Skeletal muscle satellite cell (primary cell): ENCODE results near the gene NODAL.

Source experiments
- H3K27me3 ChIP-seq: 2 replicates; pipeline ENCODE4 v1.7.0; 2013; ENCODE audit warnings: low read length; ENCODE audit not compliant: control insufficient read depth, insufficient read depth
- H3K36me3 ChIP-seq: 2 replicates; pipeline ENCODE4 v1.7.0; 2013; ENCODE audit warnings: mild to moderate bottlenecking, control low read depth, low read length; ENCODE audit not compliant: insufficient read depth
- H3K4me1 ChIP-seq: 2 replicates; pipeline ENCODE4 v1.7.0; 2013; ENCODE audit warnings: low read length; ENCODE audit not compliant: control insufficient read depth, insufficient read depth
- H3K4me2 ChIP-seq: 2 replicates; pipeline ENCODE4 v1.7.0; 2013; ENCODE audit warnings: mild to moderate bottlenecking, low read length
- H3K4me3 ChIP-seq: 2 replicates; pipeline ENCODE4 v1.7.0; 2013; ENCODE audit warnings: low read length
- H3K9ac ChIP-seq: 2 replicates; pipeline ENCODE4 v1.7.0; 2013; ENCODE audit warnings: mild to moderate bottlenecking, low read depth, low read length, moderate library complexity
- H3K9me3 ChIP-seq: replicated peaks from 2 replicates; pipeline ENCODE4 v1.7.0; 2013; ENCODE audit warnings: mild to moderate bottlenecking, control low read depth, low read length

Gene NODAL

GRCh38 chr10:70442332-70442988 is 979 bp upstream of the NODAL start:
- no peak overlapping the region for H3K9ac ChIP-seq
- peaks cover 8% of the 10 kb centered on the region for H3K4me1 ChIP-seq
- no peaks in the 10 kb centered on the region for H3K36me3 ChIP-seq
- no peaks in the 10 kb centered on the region for H3K9me3 ChIP-seq
- no peak overlapping the region for H3K4me2 ChIP-seq
- H3K4me3 ChIP-seq, result no peak overlapping the region
- peaks cover 33% of the 10 kb centered on the region for H3K27me3 ChIP-seq

- no peaks in the 10 kb centered on the region for H3K36me3 ChIP-seq
- H3K4me3 ChIP-seq, result no peak overlapping the region
- H3K4me2 ChIP-seq, result no peak overlapping the region
- peaks cover 33% of the 10 kb centered on the region for H3K27me3 ChIP-seq
- no peaks in the 10 kb centered on the region for H3K9me3 ChIP-seq
- H3K9ac ChIP-seq, result no peak overlapping the region
- peaks cover 8% of the 10 kb centered on the region for H3K4me1 ChIP-seq
Observed at GRCh38 chr10:70441895-70442309, 421 bp upstream of the NODAL start.

GRCh38 chr10:70440296-70441160 is 953 bp downstream of the NODAL start:
- H3K9ac ChIP-seq, result no peak overlapping the region
- no peaks in the 10 kb centered on the region for H3K9me3 ChIP-seq
- no peak overlapping the region for H3K4me3 ChIP-seq
- H3K4me2 ChIP-seq, result no peak overlapping the region
- H3K36me3 ChIP-seq, result no peaks in the 10 kb centered on the region
- peaks cover 33% of the 10 kb centered on the region for H3K27me3 ChIP-seq
- H3K4me1 ChIP-seq, result peaks cover 2% of the 10 kb centered on the region

GRCh38 chr10:70437721-70438120 is 3.8 kb downstream of the NODAL start:
- Histone ChIP-seq H3K36me3 (no peaks in the 10 kb centered on the region), H3K4me3 (no peak overlapping the region), H3K9me3 (no peaks in the 10 kb centered on the region), H3K9ac (no peak overlapping the region), H3K4me1 (peaks cover 8% of the 10 kb centered on the region), H3K27me3 (peaks cover 33% of the 10 kb centered on the region), H3K4me2 (no peak overlapping the region)

- H3K9ac ChIP-seq, result no peak overlapping the region
- H3K4me2 ChIP-seq, result no peak overlapping the region
- H3K9me3 ChIP-seq, result no peaks in the 10 kb centered on the region
- H3K4me1 ChIP-seq, result peaks cover 8% of the 10 kb centered on the region
- H3K36me3 ChIP-seq, result peaks cover 12% of the 10 kb centered on the region
- H3K27me3 ChIP-seq, result peaks cover 13% of the 10 kb centered on the region
- no peak overlapping the region for H3K4me3 ChIP-seq
Observed at GRCh38 chr10:70435241-70436085, 6.0 kb downstream of the NODAL start.

- H3K4me3 ChIP-seq, result no peak overlapping the region
- peaks cover 27% of the 10 kb centered on the region for H3K36me3 ChIP-seq
- H3K9me3 ChIP-seq, result no peaks in the 10 kb centered on the region
- no peaks in the 10 kb centered on the region for H3K27me3 ChIP-seq
- H3K4me1 ChIP-seq, result peaks cover 13% of the 10 kb centered on the region
- H3K4me2 ChIP-seq, result peak overlapping the region; percentile 38
- H3K9ac ChIP-seq, result no peak overlapping the region
Observed at GRCh38 chr10:70433581-70434280, 7.8 kb downstream of the NODAL start.

GRCh38 chr10:70432561-70433263 is 8.8 kb downstream of the NODAL start:
- H3K27me3 ChIP-seq, result no peaks in the 10 kb centered on the region
- no peak overlapping the region for H3K9ac ChIP-seq
- H3K36me3 ChIP-seq, result peaks cover 36% of the 10 kb centered on the region
- no peaks in the 10 kb centered on the region for H3K9me3 ChIP-seq
- no peak overlapping the region for H3K4me3 ChIP-seq
- H3K4me2 ChIP-seq, result no peak overlapping the region
- H3K4me1 ChIP-seq, result peaks cover 13% of the 10 kb centered on the region

- H3K4me3 ChIP-seq, result no peak overlapping the region
- H3K4me2 ChIP-seq, result no peak overlapping the region
- peaks cover 13% of the 10 kb centered on the region for H3K4me1 ChIP-seq
- H3K27me3 ChIP-seq, result no peaks in the 10 kb centered on the region
- H3K9ac ChIP-seq, result no peak overlapping the region
- no peaks in the 10 kb centered on the region for H3K9me3 ChIP-seq
- peaks cover 42% of the 10 kb centered on the region for H3K36me3 ChIP-seq
Observed at GRCh38 chr10:70432101-70432500, 9.4 kb downstream of the NODAL start.

- H3K9ac ChIP-seq, result no peak overlapping the region
- H3K27me3 ChIP-seq, result no peaks in the 10 kb centered on the region
- peaks cover 13% of the 10 kb centered on the region for H3K4me1 ChIP-seq
- H3K9me3 ChIP-seq, result no peaks in the 10 kb centered on the region
- H3K36me3 ChIP-seq, result peaks cover 55% of the 10 kb centered on the region
- H3K4me3 ChIP-seq, result no peak overlapping the region
- H3K4me2 ChIP-seq, result no peak overlapping the region
Observed at GRCh38 chr10:70430493-70431445, 10.7 kb downstream of the NODAL start.

- peaks cover 5% of the 10 kb centered on the region for H3K4me1 ChIP-seq
- H3K4me3 ChIP-seq, result no peak overlapping the region
- H3K36me3 ChIP-seq, result peaks cover 90% of the 10 kb centered on the region
- no peak overlapping the region for H3K4me2 ChIP-seq
- no peaks in the 10 kb centered on the region for H3K9me3 ChIP-seq
- no peak overlapping the region for H3K9ac ChIP-seq
- H3K27me3 ChIP-seq, result no peaks in the 10 kb centered on the region
Observed at GRCh38 chr10:70426823-70427222, 14.7 kb downstream of the NODAL start.
